Thymus (tissue), 11 donors: ENCODE data around the gene THOP1. TPM values are rescaled to one million over a fixed set of nuclear protein-coding genes. Genes with fewer than 3 reads are reported as not detected.

Source experiments
- DNase-seq, 9 donors: peaks; one replicate each; pipeline ENCODE4 v3.0.0-alpha.2; 2013; ENCODE audit warnings: low spot score in 9 of 9, low read depth in 6 of 9, missing footprints in 1 of 9
- H3K27ac ChIP-seq, 2 donors: one replicate each; pipeline ENCODE4 v1.5.1; 2013; ENCODE audit warnings: control low read depth in 1 of 2, low read depth in 1 of 2, low read length in 1 of 2, mild to moderate bottlenecking in 1 of 2, moderate library complexity in 1 of 2
- H3K27me3 ChIP-seq, 2 donors: one replicate each; pipeline ENCODE4 v1.5.1; 2013; ENCODE audit warnings: low read length in 1 of 2; ENCODE audit not compliant: control insufficient read depth in 2 of 2, insufficient read depth in 1 of 2
- H3K36me3 ChIP-seq, 2 donors: one replicate each; pipeline ENCODE4 v1.5.1; 2013; ENCODE audit warnings: low read length in 1 of 2, mild to moderate bottlenecking in 1 of 2, moderate library complexity in 1 of 2; ENCODE audit not compliant: control insufficient read depth in 2 of 2, insufficient read depth in 2 of 2
- H3K4me1 ChIP-seq, 2 donors: one replicate each; pipeline ENCODE4 v1.5.1; 2013; ENCODE audit warnings: low read length in 2 of 2; ENCODE audit not compliant: control insufficient read depth in 2 of 2, insufficient read depth in 2 of 2
- H3K4me3 ChIP-seq, 2 donors: one replicate each; pipeline ENCODE4 v1.5.1; 2013; ENCODE audit warnings: low read length in 2 of 2, control low read depth in 1 of 2, mild to moderate bottlenecking in 1 of 2
- H3K9me3 ChIP-seq, 2 donors: one replicate each; pipeline ENCODE4 v1.5.1; 2013; ENCODE audit warnings: low read length in 1 of 2, mild to moderate bottlenecking in 1 of 2; ENCODE audit not compliant: control insufficient read depth in 2 of 2, insufficient read depth in 1 of 2
- WGBS: extraction: QIAGEN DNeasy Blood & Tissue Kit; methylation state at CpG from one replicate; pipeline ENCODE4 v1.1.7; 2013; 5-methylcytosine and 5-hydroxymethylcytosine counted together
- polyA plus RNA-seq: library from polyadenylated mRNA; stranded (reverse); fragments of 200-250 nt; gene quantifications from one replicate; pipeline ENCODE4 v1.2.3, GENCODE V29; 2013
- total RNA-seq: library from RNA; stranded (reverse); fragments of 120-200 nt; gene quantifications from one replicate; pipeline ENCODE4 v1.2.4, GENCODE V29; 2013
- donor health status: healthy.

THOP1 gene
- total and polyA plus RNA-seq, 2 donors: 62.7 to 93.9 TPM

GRCh38 chr19:2766594-2767372, 18.5 kb upstream of the THOP1 start:
- DNase-seq: no peak
- no peak overlapping the region for H3K27ac ChIP-seq
- no peak overlapping the region for H3K4me3 ChIP-seq
- no peaks in the 10 kb centered on the region for H3K9me3 ChIP-seq
- H3K4me1 ChIP-seq: no peaks in the 10 kb centered on the region
- 96% methylated on average over 35 of the region's 35 CpGs for whole genome bisulfite sequencing
- peaks cover 70 to 87% of the 10 kb centered on the region in 2 donors for H3K36me3 ChIP-seq
- no peaks in the 10 kb centered on the region for H3K27me3 ChIP-seq

DNA sequence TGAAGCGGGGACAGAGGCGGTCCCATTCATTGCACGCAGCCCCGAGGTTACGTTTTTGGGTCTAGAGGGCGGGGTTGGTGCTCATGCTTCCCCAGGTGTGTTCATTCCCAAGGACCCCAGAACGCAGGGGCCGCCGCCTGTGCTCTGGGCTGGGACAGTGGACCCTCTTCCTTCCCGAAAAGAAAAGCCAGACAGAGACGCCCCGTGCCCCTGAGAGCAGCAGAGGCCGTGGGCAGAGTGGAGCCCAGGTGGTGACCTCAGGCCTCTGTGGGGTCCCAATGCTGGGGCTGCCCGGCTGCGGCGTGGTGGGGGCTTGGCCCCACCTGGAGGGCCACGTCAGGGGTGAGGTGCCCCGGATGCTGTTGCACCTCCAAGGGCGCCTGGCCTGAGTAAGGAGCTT, 17.6 kb upstream of the THOP1 start:
- DNase-seq: no peak
- peaks cover 66 to 83% of the 10 kb centered on the region in 2 donors for H3K36me3 ChIP-seq

GRCh38 chr19:2768365-2769132, 16.8 kb upstream of the THOP1 start:
- DNase-seq: no peak
- 98% methylated on average over 29 of the region's 29 CpGs for WGBS
- Histone ChIP-seq H3K27me3 (no peaks in the 10 kb centered on the region), H3K27ac (no peak overlapping the region), H3K9me3 (no peaks in the 10 kb centered on the region), H3K36me3 (peaks cover 58 to 76% of the 10 kb centered on the region in 2 donors), H3K4me1 (no peaks in the 10 kb centered on the region), H3K4me3 (no peak overlapping the region)

More for the DNA sequence above, 17.6 kb upstream of the THOP1 start:
- H3K4me3 ChIP-seq: no peak overlapping the region
- no peaks in the 10 kb centered on the region for H3K9me3 ChIP-seq
- WGBS: 97% methylated on average over 19 of the region's 19 CpGs
- H3K27me3 ChIP-seq: no peaks in the 10 kb centered on the region
- H3K27ac ChIP-seq: no peak overlapping the region
- H3K4me1 ChIP-seq: no peaks in the 10 kb centered on the region

- 98% methylated on average over 8 of the region's 8 CpGs for WGBS
Measured at GRCh38 chr19:2769218-2769617, 16.1 kb upstream of the THOP1 start.

DNA sequence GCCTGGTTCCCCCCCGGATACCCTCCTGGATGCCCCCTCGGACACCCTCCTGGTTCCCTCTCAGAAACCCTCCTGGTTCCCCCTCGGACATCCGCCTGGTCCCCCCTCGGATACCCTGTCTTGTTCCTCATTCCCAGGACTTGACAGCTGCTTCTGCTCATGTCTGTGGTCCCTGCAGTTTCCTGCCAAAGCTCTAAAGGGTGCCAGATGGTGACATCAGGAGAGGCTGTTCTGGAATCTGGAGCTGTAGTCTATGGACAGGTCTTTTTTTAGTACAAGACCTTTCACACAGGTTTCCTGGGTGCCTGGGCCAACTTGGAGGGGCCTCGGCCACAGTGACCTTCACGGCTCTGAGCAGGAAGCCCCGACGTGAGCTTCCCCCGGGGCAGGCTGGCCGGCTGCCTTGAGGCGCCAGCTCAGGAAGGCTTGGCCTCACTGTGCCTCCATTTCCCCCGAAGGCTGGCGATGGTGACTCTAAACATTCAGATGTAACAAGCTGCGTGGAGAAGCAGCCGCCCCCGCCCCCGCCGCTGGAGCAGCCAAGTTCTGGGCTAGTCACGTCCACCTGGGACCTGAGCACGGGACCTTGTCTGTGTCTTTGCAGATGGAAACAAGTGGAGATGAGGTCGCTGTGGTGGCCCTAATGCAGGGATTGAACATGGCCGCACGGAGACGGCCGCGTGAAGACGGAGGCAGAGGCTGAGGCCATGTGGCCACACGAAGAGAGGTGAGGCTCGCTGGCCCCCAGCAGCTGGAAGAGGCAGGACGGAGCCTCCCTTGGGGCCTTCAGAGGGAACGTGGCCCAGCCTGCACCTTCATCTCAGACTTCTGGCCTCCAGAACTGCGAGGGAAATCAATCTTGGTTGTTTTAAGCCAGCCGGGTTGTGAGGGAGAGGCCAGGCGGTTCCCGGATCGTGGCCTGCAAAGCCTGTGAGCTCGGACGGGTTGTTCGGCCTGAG, 15.0 kb upstream of the THOP1 start:
- Histone ChIP-seq H3K9me3 (no peaks in the 10 kb centered on the region), H3K4me1 (peaks cover 4 to 6% of the 10 kb centered on the region in 2 donors), H3K27me3 (no peaks in the 10 kb centered on the region), H3K27ac (no peak overlapping the region), H3K36me3 (peaks cover 49 to 76% of the 10 kb centered on the region in 2 donors), H3K4me3 (no peak overlapping the region)
- 76% methylated on average over 40 of the region's 40 CpGs for WGBS
- DNase-seq: no peak

More at GRCh38 chr19:2769218-2769617, 16.1 kb upstream of the THOP1 start:
- Histone ChIP-seq H3K4me3 (no peak overlapping the region), H3K36me3 (peaks cover 54 to 74% of the 10 kb centered on the region in 2 donors), H3K27ac (no peak overlapping the region), H3K27me3 (no peaks in the 10 kb centered on the region), H3K4me1 (no peaks in the 10 kb centered on the region), H3K9me3 (no peaks in the 10 kb centered on the region)
- no peak for DNase-seq

DNA sequence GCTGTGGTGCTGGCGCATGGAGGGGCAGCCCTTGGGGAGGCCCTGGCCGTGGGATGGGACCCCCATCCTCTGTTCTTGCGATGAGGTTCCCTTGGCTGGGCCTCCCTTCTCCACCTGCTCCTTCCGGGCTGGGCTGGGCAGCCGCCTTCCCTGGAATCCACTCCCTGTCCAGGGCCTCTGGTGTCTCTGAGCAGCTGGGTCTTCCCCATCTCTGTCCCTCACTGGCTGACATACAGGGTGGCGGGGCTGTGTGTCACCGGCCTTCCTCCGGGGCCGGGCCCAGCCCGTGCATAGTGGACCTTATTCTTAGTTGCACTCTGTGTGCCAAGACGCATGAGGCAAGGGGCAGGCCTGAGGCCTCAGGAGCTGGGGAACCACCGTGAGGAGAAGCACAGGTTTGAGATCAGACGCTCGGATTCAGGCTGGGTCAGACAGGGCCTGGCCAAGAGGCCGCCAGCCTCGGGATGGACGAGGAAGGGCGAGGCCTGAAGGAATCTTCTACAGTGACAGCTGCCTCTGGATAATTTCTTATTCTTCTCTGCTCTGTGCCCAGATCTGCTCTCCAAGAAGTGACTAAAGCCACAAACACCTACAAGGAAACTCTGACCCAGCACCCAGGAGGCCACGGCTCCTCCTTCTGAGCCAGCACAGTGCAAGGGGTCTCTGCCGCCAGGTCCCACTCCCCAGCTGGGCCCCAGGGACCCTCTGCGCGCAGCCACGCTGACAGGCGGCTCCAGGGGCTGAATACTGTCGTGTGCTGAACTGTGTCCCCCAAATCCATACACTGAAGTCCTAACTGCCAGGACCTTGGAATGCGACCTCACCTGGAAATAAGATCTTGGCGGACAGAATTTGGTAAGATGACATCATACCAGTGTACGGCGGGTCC, 13.3 kb upstream of the THOP1 start:
- DNase-seq: no peak
- WGBS: 97% methylated on average over 29 of the region's 29 CpGs
- Histone ChIP-seq H3K27ac (peak overlapping the region in 1 of 2 donors; percentile 13), H3K4me1 (peaks cover 15 to 17% of the 10 kb centered on the region in 2 donors), H3K36me3 (peaks cover 38 to 61% of the 10 kb centered on the region in 2 donors), H3K9me3 (no peaks in the 10 kb centered on the region), H3K4me3 (no peak overlapping the region), H3K27me3 (no peaks in the 10 kb centered on the region)

GRCh38 chr19:2774083-2774679, 11.1 kb upstream of the THOP1 start:
- H3K27ac ChIP-seq: peak overlapping the region in 1 of 2 donors; percentile 13

More at GRCh38 chr19:2774083-2774679, 11.1 kb upstream of the THOP1 start:
- H3K4me1 ChIP-seq: peaks cover 17% of the 10 kb centered on the region in 2 donors
- no peaks in the 10 kb centered on the region for H3K27me3 ChIP-seq
- H3K36me3 ChIP-seq: peaks cover 35 to 51% of the 10 kb centered on the region in 2 donors
- no peak overlapping the region for H3K4me3 ChIP-seq
- WGBS: 96% methylated on average over 32 of the region's 32 CpGs
- H3K9me3 ChIP-seq: no peaks in the 10 kb centered on the region
- no peak for DNase-seq
